HL-60 (cell line): ENCODE data around the gene PTGR3.

Experiments used
- POLR2AphosphoS5 ChIP-seq: IDR thresholded peaks from 2 replicates; pipeline ENCODE4 v1.6.1; 2012; ENCODE audit warnings: low read depth
- SPI1 ChIP-seq: IDR thresholded peaks from 2 replicates; pipeline ENCODE4 v1.6.1; 2012; ENCODE audit warnings: low read depth, mild to moderate bottlenecking, borderline replicate concordance
- TF ChIP-seq, protein P1 (sequence below): IDR thresholded peaks from one replicate; pipeline ENCODE4 v1.5.1; 2011; ENCODE audit warnings: low read length, control low read depth, inconsistent platforms; ENCODE audit not compliant: insufficient read depth

DNA sequence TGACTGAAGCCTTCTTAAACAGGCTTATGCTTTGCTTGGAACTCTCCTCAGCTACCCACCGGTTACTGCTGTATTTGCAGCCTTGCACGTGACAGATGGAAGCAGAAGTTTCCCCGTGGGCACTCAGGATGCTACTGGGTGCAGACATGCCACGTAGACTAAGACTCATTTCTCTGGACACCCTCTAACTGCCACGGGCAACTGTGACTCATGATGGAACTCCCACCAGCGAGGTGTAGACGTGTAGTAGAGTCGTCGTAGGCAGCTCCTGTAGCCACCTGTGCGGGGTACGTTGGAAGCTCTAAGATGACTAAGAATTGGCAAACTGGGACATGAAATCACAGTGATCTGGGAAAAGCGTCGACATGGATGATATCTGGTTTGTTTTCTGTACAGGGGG, 29.2 kb upstream of the PTGR3 start:
- TF ChIP-seq, protein P1, sequence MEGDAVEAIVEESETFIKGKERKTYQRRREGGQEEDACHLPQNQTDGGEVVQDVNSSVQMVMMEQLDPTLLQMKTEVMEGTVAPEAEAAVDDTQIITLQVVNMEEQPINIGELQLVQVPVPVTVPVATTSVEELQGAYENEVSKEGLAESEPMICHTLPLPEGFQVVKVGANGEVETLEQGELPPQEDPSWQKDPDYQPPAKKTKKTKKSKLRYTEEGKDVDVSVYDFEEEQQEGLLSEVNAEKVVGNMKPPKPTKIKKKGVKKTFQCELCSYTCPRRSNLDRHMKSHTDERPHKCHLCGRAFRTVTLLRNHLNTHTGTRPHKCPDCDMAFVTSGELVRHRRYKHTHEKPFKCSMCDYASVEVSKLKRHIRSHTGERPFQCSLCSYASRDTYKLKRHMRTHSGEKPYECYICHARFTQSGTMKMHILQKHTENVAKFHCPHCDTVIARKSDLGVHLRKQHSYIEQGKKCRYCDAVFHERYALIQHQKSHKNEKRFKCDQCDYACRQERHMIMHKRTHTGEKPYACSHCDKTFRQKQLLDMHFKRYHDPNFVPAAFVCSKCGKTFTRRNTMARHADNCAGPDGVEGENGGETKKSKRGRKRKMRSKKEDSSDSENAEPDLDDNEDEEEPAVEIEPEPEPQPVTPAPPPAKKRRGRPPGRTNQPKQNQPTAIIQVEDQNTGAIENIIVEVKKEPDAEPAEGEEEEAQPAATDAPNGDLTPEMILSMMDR = no peak
- TF ChIP-seq SPI1 (no peak), POLR2AphosphoS5 (no peak)
